ENCODE data around the gene PLCD1. TPM values are rescaled to one million over a fixed set of nuclear protein-coding genes. Genes with fewer than 3 reads are reported as not detected.

PLCD1 gene
- total RNA-seq, 1 donor from 2014 or later: 38.6 TPM

GRCh38 chr3:38006031-38006430, 23.4 kb downstream of the PLCD1 start:
- no peak overlapping the region for H3K9ac ChIP-seq
- H3K9me3 Mint-ChIP-seq: no peaks in the 10 kb centered on the region
- no peak overlapping the region for H3K27ac ChIP-seq
- no peaks in the 10 kb centered on the region for H3K36me3 ChIP-seq
- no peak overlapping the region for H2AFZ ChIP-seq (replicated peaks)
- H3K36me3 Mint-ChIP-seq: no peaks in the 10 kb centered on the region
- no peaks in the 10 kb centered on the region for H4K20me1 ChIP-seq (ENCODE audit: low read depth)
- H3K27ac Mint-ChIP-seq: no peak overlapping the region
- H3K4me1 ChIP-seq: no peaks in the 10 kb centered on the region
- no peaks in the 10 kb centered on the region for H3K9me3 ChIP-seq (ENCODE audit: low read depth)
- no peaks in the 10 kb centered on the region for H3K79me2 ChIP-seq (ENCODE audit: low read depth)
- no peak overlapping the region for H3K4me3 ChIP-seq
- DNase-seq (ENCODE audit: low spot score): no peak
- no peaks in the 10 kb centered on the region for H3F3A ChIP-seq (ENCODE audit: low read depth)
- H3K4me3 Mint-ChIP-seq: no peak overlapping the region
- no peak overlapping the region for H3K4me2 ChIP-seq
- H3K4me1 Mint-ChIP-seq: peaks cover 14% of the 10 kb centered on the region
- no peaks in the 10 kb centered on the region for H3K27me3 ChIP-seq
- TF ChIP-seq EZH2 (IDR thresholded peaks at IDR 0.05) (no peak), EZH2phosphoT487 (IDR thresholded peaks at IDR 0.05) (no peak), CTCF (IDR thresholded peaks at IDR 0.05) (no peak)
- H3K27me3 Mint-ChIP-seq (ENCODE audit: insufficient read depth, low read depth): peaks cover 8% of the 10 kb centered on the region

- H3K27me3 Mint-ChIP-seq (ENCODE audit: insufficient read depth, low read depth): peaks cover 10% of the 10 kb centered on the region
- Histone ChIP-seq H3K4me2 (no peak overlapping the region), H4K20me1 (ENCODE audit: low read depth) (no peaks in the 10 kb centered on the region), H3K36me3 (no peaks in the 10 kb centered on the region), H3K27ac (no peak overlapping the region), H3K27me3 (no peaks in the 10 kb centered on the region), H3K9ac (no peak overlapping the region), H3K4me1 (no peaks in the 10 kb centered on the region), H3F3A (ENCODE audit: low read depth) (no peaks in the 10 kb centered on the region), H3K4me3 (no peak overlapping the region), H2AFZ (replicated peaks) (no peak overlapping the region), H3K9me3 (ENCODE audit: low read depth) (no peaks in the 10 kb centered on the region), H3K79me2 (ENCODE audit: low read depth) (no peaks in the 10 kb centered on the region)
- TF ChIP-seq EZH2 (IDR thresholded peaks at IDR 0.05) (no peak), EZH2phosphoT487 (IDR thresholded peaks at IDR 0.05) (no peak), CTCF (IDR thresholded peaks at IDR 0.05) (no peak)
- peak overlapping the region; percentile 15 for H3K27ac Mint-ChIP-seq
- no peaks in the 10 kb centered on the region for H3K36me3 Mint-ChIP-seq
- H3K4me1 Mint-ChIP-seq: peaks cover 14% of the 10 kb centered on the region
- H3K9me3 Mint-ChIP-seq: no peaks in the 10 kb centered on the region
- DNase-seq (ENCODE audit: low spot score): no peak
- no peak overlapping the region for H3K4me3 Mint-ChIP-seq
These were observed 24.1 kb downstream of the PLCD1 start for GRCh38 chr3:38005076-38006020.

GRCh38 chr3:38004415-38005075, 24.9 kb downstream of the PLCD1 start:
- H3K36me3 Mint-ChIP-seq: no peaks in the 10 kb centered on the region
- DNase-seq (ENCODE audit: low spot score): peak; percentile 72
- Histone ChIP-seq H3K9ac (no peak overlapping the region), H3K4me2 (no peak overlapping the region), H3K79me2 (ENCODE audit: low read depth) (no peaks in the 10 kb centered on the region), H4K20me1 (ENCODE audit: low read depth) (no peaks in the 10 kb centered on the region), H2AFZ (replicated peaks) (no peak overlapping the region), H3K9me3 (ENCODE audit: low read depth) (no peaks in the 10 kb centered on the region), H3F3A (ENCODE audit: low read depth) (no peaks in the 10 kb centered on the region), H3K27me3 (no peaks in the 10 kb centered on the region), H3K4me1 (no peaks in the 10 kb centered on the region), H3K4me3 (no peak overlapping the region), H3K36me3 (no peaks in the 10 kb centered on the region), H3K27ac (no peak overlapping the region)
- peaks cover 12% of the 10 kb centered on the region for H3K27me3 Mint-ChIP-seq (ENCODE audit: insufficient read depth, low read depth)
- peak overlapping the region; percentile 15 for H3K27ac Mint-ChIP-seq
- H3K9me3 Mint-ChIP-seq: no peaks in the 10 kb centered on the region
- H3K4me1 Mint-ChIP-seq: peaks cover 16% of the 10 kb centered on the region
- H3K4me3 Mint-ChIP-seq: peak overlapping the region; percentile 1
- TF ChIP-seq EZH2phosphoT487 (IDR thresholded peaks at IDR 0.05) (no peak), CTCF (IDR thresholded peaks at IDR 0.05) (peak; percentile 62)

All from neural progenitor cell (in vitro differentiated cells).